Adrenal gland (tissue), 12 donors: ENCODE data around the gene ST8SIA6. TPM values are rescaled to one million over a fixed set of nuclear protein-coding genes. Genes with fewer than 3 reads are reported as not detected.

ENCODE experiments used
- DNase-seq, 7 donors: peaks; one replicate each; pipeline ENCODE4 v3.0.0-alpha.2; 2019 to 2020
- H3K27ac ChIP-seq, 5 donors: fragments of 200-600 bp; sonication (generic) in 4 of 5; 1 replicate in 3 of 5; 2 replicates in 2 of 5; pipeline versions ENCODE4 v1.5.1 to v1.8.0; 2016 to 2020; ENCODE audit warnings: mild to moderate bottlenecking in 1 of 5
- H3K27me3 ChIP-seq: fragments of 200-600 bp; 2 replicates; pipeline ENCODE4 v1.8.0; 2021
- H3K36me3 ChIP-seq, 2 donors: fragments of 200-600 bp; replicated peaks in 1 of 2; 1 replicate in 1 of 2; 2 replicates in 1 of 2; pipeline versions ENCODE4 v1.5.1 to v1.8.0; 2018 to 2022
- H3K4me1 ChIP-seq, 2 donors: fragments of 200-600 bp; replicated peaks in 1 of 2; 1 replicate in 1 of 2; 2 replicates in 1 of 2; pipeline versions ENCODE4 v1.5.1 to v1.8.0; 2018 to 2021
- H3K4me3 ChIP-seq, 4 donors: fragments of 200-600 bp; sonication (generic) in 3 of 4; one replicate each; pipeline ENCODE4 v1.5.1; 2016 to 2018
- H3K9me3 ChIP-seq, 3 donors: fragments of 200-600 bp; sonication (generic) in 1 of 3; replicated peaks in 1 of 3; 1 replicate in 2 of 3; 2 replicates in 1 of 3; pipeline versions ENCODE4 v1.5.1 to v1.8.0; 2016 to 2021
- POLR2A ChIP-seq, 2 donors: fragments of 450-650 bp; IDR thresholded peaks; one replicate each; pipeline ENCODE4 v1.6.1; 2017; ENCODE audit warnings: antibody characterized with exemption in 2 of 2, mild to moderate bottlenecking in 2 of 2, moderate library complexity in 1 of 2
- WGBS, 4 donors: extraction: QIAGEN DNeasy Blood & Tissue Kit in 2 of 4; methylation state at CpG; one replicate each; pipeline versions ENCODE4 v1.1.5 to v1.1.7; 2013 to 2017; 5-methylcytosine and 5-hydroxymethylcytosine counted together
- intact Hi-C, 2 donors: fragments of 100-400 bp; cut with DNase I; formaldehyde crosslinking; loops; one replicate each; pipeline versions ENCODE4 v1.14.1 to v1.15.0; 2022 to 2023
- polyA plus RNA-seq, 3 donors: library from polyadenylated mRNA; stranded (reverse); fragments of 200-250 nt in 2 of 3; fragments of 350-450 nt in 1 of 3; fragmentation: Illumina TruSeq in 1 of 3; extraction: RNeasy Lipid Tissue Mini Kit (QIAGEN cat#74804) in 1 of 3; gene quantifications; one replicate each; pipeline ENCODE4 v1.2.3, GENCODE V29; 2013 to 2014
- total RNA-seq, 9 donors: library from RNA; depleted of rRNA in 4 of 9; stranded (reverse); fragments of >200 nt in 4 of 9; fragments of 120-200 nt in 1 of 9; fragmentation: NEBNext Ultra II Directional in 1 of 9; extraction: Animal tissue kit (Norgen Biotek cat#: 25700) in 1 of 9; gene quantifications; one replicate each; pipeline versions ENCODE4 v1.1.0 to v1.2.4, GENCODE V29; 2013 to 2023
- TF ChIP-seq, protein P1 (sequence below), 6 experiments: fragments of 450-650 bp in 4 of 6; fragments of 200-600 bp in 2 of 6; sonication (generic) in 1 of 6; IDR thresholded peaks; 1 replicate in 5 of 6; 2 replicates in 1 of 6; pipeline versions ENCODE4 v1.5.1 to v1.8.0; 2016 to 2021; ENCODE audit warnings: antibody characterized with exemption in 6 of 6, mild to moderate bottlenecking in 2 of 6, moderate library complexity in 1 of 6
- donor health status: healthy with polysubstance abuse.
- donor health status: Bipolar disorder and iron deficiency.
- donor health status: DM: yes; HTN: yes; CAD: no.
- donor health status: DM: no; HTN: no; CAD: no.
- donor health status: DM: no; HTN: no; CAD: no.
- donor health status: DM: yes; HTN: yes; CAD: no.

ST8SIA6 gene
- total and polyA plus RNA-seq, 12 donors: 0.13 to 3.4 (median 0.54) TPM; not detected in 1

DNA sequence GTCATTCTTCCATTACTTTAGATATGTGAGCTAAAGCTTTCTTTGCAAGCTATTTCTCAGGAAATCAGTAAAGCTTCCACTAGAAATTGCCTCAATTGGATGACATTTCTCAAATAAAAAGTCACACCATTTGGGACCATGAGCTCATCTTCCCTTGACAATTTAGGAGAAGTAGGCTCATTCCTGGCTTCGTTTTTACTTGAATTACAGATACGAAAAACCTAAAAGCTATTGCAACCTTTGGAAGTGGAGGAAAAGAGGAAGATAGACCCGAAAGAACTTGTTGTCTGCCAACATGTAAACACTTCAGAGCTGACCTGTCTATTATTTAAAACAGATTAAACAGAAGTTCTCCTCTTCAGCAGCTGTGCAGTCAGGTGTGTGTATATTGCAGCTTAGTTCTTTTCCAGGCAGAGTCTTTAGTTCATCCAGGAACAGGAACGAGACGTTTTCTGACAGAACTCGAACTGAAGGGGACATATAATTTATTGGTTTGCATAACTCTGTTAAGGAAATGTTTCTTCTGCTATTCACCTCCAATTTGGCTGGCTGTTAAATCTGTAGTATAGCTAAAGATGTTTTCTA, 43.1 kb upstream of the ST8SIA6 start:
- Histone ChIP-seq H3K27me3 (no peaks in the 10 kb centered on the region), H3K9me3 (no peaks in the 10 kb centered on the region), H3K36me3 (no peaks in the 10 kb centered on the region), H3K27ac (no peak overlapping the region), H3K4me3 (no peak overlapping the region), H3K4me1 (no peaks in the 10 kb centered on the region)
- TF ChIP-seq, protein P1, sequence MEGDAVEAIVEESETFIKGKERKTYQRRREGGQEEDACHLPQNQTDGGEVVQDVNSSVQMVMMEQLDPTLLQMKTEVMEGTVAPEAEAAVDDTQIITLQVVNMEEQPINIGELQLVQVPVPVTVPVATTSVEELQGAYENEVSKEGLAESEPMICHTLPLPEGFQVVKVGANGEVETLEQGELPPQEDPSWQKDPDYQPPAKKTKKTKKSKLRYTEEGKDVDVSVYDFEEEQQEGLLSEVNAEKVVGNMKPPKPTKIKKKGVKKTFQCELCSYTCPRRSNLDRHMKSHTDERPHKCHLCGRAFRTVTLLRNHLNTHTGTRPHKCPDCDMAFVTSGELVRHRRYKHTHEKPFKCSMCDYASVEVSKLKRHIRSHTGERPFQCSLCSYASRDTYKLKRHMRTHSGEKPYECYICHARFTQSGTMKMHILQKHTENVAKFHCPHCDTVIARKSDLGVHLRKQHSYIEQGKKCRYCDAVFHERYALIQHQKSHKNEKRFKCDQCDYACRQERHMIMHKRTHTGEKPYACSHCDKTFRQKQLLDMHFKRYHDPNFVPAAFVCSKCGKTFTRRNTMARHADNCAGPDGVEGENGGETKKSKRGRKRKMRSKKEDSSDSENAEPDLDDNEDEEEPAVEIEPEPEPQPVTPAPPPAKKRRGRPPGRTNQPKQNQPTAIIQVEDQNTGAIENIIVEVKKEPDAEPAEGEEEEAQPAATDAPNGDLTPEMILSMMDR (IDR thresholded peaks at IDR 0.05): no peak
- no peak for TF ChIP-seq POLR2A (IDR thresholded peaks at IDR 0.05)
- no peak for DNase-seq
- intact Hi-C loops: no loop called here
- 37 to 49% (median 39%) methylated on average over 6 of the region's 6 CpGs for WGBS, 4 donors

DNA sequence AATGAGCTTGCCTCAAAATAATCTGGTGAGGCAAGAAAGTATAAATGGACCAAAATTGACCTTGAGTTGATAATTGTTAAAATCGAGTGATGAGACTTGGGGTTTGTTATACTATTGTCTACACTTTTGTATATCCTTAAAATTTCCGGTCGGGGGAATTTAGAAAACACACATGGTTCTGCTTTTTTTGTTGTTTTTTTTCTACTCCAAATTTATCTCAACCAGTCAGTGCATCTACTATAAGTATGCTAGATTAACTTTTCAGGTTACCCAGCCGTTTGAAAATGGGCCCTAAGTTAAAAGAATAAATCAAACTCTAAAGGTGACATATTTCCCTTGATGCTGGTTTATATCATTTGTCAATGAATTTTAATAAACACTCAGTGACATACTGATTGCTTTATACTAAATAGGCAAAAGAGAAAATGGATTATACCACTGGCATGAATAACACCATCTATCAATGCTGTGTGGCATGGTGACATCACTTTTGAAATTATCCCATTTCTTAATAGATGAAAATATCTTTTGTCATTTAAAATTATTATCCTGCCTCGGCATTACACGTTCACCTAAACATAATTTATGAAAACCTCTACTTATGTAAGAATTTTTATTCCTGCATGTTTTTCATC, 40.3 kb upstream of the ST8SIA6 start:
- no peaks in the 10 kb centered on the region for H3K9me3 ChIP-seq
- H3K27me3 ChIP-seq: no peaks in the 10 kb centered on the region
- TF ChIP-seq POLR2A (IDR thresholded peaks at IDR 0.05): no peak
- TF ChIP-seq, protein P1 (IDR thresholded peaks at IDR 0.05): no peak
- no peaks in the 10 kb centered on the region for H3K36me3 ChIP-seq
- no peak overlapping the region for H3K27ac ChIP-seq
- DNase-seq: no peak
- H3K4me1 ChIP-seq: no peaks in the 10 kb centered on the region
- intact Hi-C loops: no loop called here
- no peak overlapping the region for H3K4me3 ChIP-seq
- 46 to 50% (median 49%) methylated on average over 6 of the region's 6 CpGs for WGBS, 4 donors

DNA sequence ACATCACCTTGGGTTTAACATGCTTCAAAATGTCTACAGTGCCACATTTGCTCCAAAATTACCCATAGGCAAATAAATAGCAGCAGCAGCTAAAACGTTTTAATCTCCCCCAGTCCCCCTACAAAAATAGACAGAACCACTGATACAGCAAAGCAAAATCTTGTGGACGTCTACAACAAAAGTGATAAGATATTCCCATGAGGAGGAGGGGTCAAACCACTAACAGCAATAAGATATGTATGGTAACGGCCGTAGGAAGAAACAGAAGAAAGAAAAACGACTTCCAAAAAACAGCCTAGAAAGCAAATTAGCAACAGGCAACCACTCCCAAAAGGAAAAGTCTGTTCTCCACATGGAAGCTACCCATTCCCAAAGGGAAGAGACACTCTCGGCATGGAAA, 34.5 kb upstream of the ST8SIA6 start:
- DNase-seq: no peak
- Histone ChIP-seq H3K4me1 (no peaks in the 10 kb centered on the region), H3K27ac (no peak overlapping the region), H3K27me3 (no peaks in the 10 kb centered on the region), H3K9me3 (no peaks in the 10 kb centered on the region), H3K4me3 (no peak overlapping the region), H3K36me3 (no peaks in the 10 kb centered on the region)
- intact Hi-C loops: no loop called here
- WGBS, 4 donors: 22 to 38% (median 28%) methylated on average over 6 of the region's 6 CpGs
- TF ChIP-seq, protein P1 (IDR thresholded peaks at IDR 0.05): no peak
- no peak for TF ChIP-seq POLR2A (IDR thresholded peaks at IDR 0.05)

DNA sequence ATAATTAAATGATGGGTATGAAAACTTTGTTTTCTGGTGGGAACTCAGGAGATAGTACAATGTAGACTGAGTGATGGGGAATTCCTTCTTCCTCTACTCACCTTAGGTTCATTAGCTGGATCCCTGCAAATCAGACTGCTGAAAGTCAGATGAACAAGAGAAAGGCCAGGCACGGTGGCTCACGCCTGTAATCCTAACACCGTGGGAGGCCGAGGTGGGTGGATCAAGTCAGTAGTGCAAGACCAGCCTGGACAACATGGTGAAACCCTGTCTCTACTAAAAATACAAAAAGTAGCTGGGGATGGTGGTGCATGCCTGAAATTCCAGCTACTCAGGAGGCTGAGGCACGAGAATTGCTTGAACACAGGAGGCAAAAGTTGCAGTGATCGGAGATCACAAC, 28.7 kb upstream of the ST8SIA6 start:
- Histone ChIP-seq H3K4me1 (no peaks in the 10 kb centered on the region), H3K27ac (no peak overlapping the region), H3K4me3 (no peak overlapping the region), H3K27me3 (no peaks in the 10 kb centered on the region), H3K36me3 (no peaks in the 10 kb centered on the region), H3K9me3 (no peaks in the 10 kb centered on the region)
- TF ChIP-seq POLR2A (IDR thresholded peaks at IDR 0.05): no peak
- TF ChIP-seq, protein P1 (IDR thresholded peaks at IDR 0.05): no peak
- intact Hi-C loops: no loop called here
- 85 to 92% (median 85%) methylated on average over 6 of the region's 6 CpGs for WGBS, 4 donors
- no peak for DNase-seq
